Measurements from ENCODE around the gene RAP1GAP. TPM values are rescaled to one million over a fixed set of nuclear protein-coding genes. Genes with fewer than 3 reads are reported as not detected.

Gene RAP1GAP
- total and polyA plus RNA-seq, 5 donors from 2014 or later: 0.84 TPM; not detected in 4

Other genes starting within 250 kb of the RAP1GAP start
- 2.9 TPM for gene NBPF3, start 229.2 kb downstream of the RAP1GAP start, total RNA-seq
- 1 to 10 TPM; 1.2 to 2.7 (median 2.0) TPM for gene NBPF3, start 229.2 kb downstream of the RAP1GAP start, polyA plus RNA-seq
- not detected for gene ALPL, start 159.9 kb downstream of the RAP1GAP start, total RNA-seq
- not detected for gene ALPL, start 159.9 kb downstream of the RAP1GAP start, polyA plus RNA-seq
- 126 TPM for gene USP48, start 113.8 kb upstream of the RAP1GAP start, total RNA-seq
- gene USP48, start 113.8 kb upstream of the RAP1GAP start, polyA plus RNA-seq: 10 to 100 TPM; 31.3 to 52.9 (median 36.6) TPM
- 0.27 TPM for gene LDLRAD2, start 142.9 kb upstream of the RAP1GAP start, total RNA-seq
- not detected for gene LDLRAD2, start 142.9 kb upstream of the RAP1GAP start, polyA plus RNA-seq